Sigmoid colon (tissue), 7 donors: ENCODE measurements around the gene MUC20. TPM values are rescaled to one million over a fixed set of nuclear protein-coding genes. Genes with fewer than 3 reads are reported as not detected.
"Not testable (repeated sequence)": the region's sequence is repeated elsewhere in the genome, so short reads cannot be mapped to it uniquely, and the experiment has no call there.

Experiments used
- DNase-seq: peaks from one replicate; pipeline ENCODE4 v3.0.0-alpha.2; 2019
- H3K27ac ChIP-seq, 4 donors: fragments of 200-600 bp; sonication (generic); one replicate each; pipeline ENCODE4 v1.5.1; 2016 to 2019; ENCODE audit warnings: mild to moderate bottlenecking in 1 of 4
- H3K27me3 ChIP-seq, 3 donors: fragments of 200-600 bp; sonication (generic); one replicate each; pipeline ENCODE4 v1.5.1; 2019; ENCODE audit warnings: mild to moderate bottlenecking in 1 of 3
- H3K36me3 ChIP-seq, 4 donors: fragments of 200-600 bp; sonication (generic); one replicate each; pipeline ENCODE4 v1.5.1; 2016 to 2019
- H3K4me1 ChIP-seq, 4 donors: fragments of 200-600 bp; sonication (generic); one replicate each; pipeline ENCODE4 v1.5.1; 2017 to 2019
- H3K4me3 ChIP-seq, 4 donors: fragments of 200-600 bp; sonication (generic); one replicate each; pipeline ENCODE4 v1.5.1; 2017 to 2019; ENCODE audit warnings: mild to moderate bottlenecking in 2 of 4, moderate library complexity in 1 of 4
- H3K9me3 ChIP-seq, 4 donors: fragments of 200-600 bp in 3 of 4; sonication (generic) in 3 of 4; one replicate each; pipeline versions ENCODE4 v1.5.1 to v1.6.1; 2013 to 2019
- EP300 ChIP-seq, 4 donors: sonication (generic); formaldehyde crosslinking; IDR thresholded peaks; one replicate each; pipeline ENCODE4 v1.6.1; 2017; ENCODE audit warnings: antibody characterized with exemption in 4 of 4
- POLR2A ChIP-seq, 2 donors: fragments of 450-650 bp; IDR thresholded peaks; one replicate each; pipeline ENCODE4 v1.6.1; 2016; ENCODE audit warnings: antibody characterized with exemption in 2 of 2, mild to moderate bottlenecking in 2 of 2, moderate library complexity in 2 of 2
- POLR2AphosphoS5 ChIP-seq, 4 donors: sonication (generic); formaldehyde crosslinking; IDR thresholded peaks; one replicate each; pipeline ENCODE4 v1.6.1; 2017; ENCODE audit warnings: antibody characterized with exemption in 4 of 4
- whole genome bisulfite sequencing, 2 donors: extraction: QIAGEN DNeasy Blood & Tissue Kit; methylation state at CpG; one replicate each; pipeline ENCODE4 v1.1.7; 2013; 5-methylcytosine and 5-hydroxymethylcytosine counted together
- intact Hi-C: fragments of 100-400 bp; cut with DNase I; formaldehyde crosslinking; loops from one replicate; pipeline ENCODE4 v1.15.1; 2023
- polyA plus RNA-seq, 3 donors: library from polyadenylated mRNA; stranded (reverse); fragments of 200-250 nt; gene quantifications; one replicate each; pipeline ENCODE4 v1.2.3, GENCODE V29; 2013
- total RNA-seq, 4 donors: library from RNA; depleted of rRNA; stranded (reverse); fragments of >200 nt; gene quantifications; one replicate each; pipeline ENCODE4 v1.1.0, GENCODE V29; 2016
- TF ChIP-seq, protein P1 (sequence below), 4 experiments: fragments of 450-650 bp in 3 of 4; fragments of 200-600 bp in 1 of 4; IDR thresholded peaks; one replicate each; pipeline ENCODE4 v1.5.1; 2016 to 2019; ENCODE audit warnings: antibody characterized with exemption in 4 of 4, mild to moderate bottlenecking in 3 of 4, moderate library complexity in 2 of 4
- donor health status: healthy with polysubstance abuse.
- donor health status: Bipolar disorder and iron deficiency.
- donor health status: healthy.

The MUC20 gene
- total and polyA plus RNA-seq, 7 donors, result 2.9 to 48.7 (median 11.0) TPM

DNA sequence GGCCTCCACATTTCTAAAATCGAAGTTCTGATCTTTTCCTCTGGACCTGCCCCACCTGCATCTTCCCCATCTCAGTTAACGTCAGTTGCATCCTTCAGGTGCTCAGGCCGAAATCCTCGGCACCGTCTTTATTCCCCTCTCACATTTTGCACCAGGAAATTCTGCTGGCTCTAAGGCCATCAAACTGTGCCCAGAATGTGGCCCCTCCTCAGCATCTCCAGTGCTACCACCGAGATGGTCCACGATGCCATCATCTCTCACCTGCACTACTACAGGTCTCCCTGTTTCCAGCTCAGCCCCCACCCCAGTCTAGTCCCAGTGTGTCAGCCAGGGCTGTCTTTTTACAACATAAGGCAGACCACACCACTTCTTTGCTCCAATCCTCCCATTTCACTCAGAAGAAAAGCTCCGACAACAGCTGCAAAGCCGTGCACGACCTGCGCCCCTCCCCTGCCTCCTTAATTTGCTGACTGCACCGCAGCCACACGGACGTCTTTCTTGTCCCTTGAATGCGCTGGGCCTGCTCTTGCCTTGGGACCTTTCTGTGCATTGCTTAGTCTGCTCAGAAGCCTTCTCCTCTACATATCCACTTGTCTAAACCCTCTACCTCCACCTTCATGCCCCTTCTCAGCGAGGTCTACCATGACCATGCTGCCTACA, 14.4 kb downstream of the MUC20 start:
- no peaks in the 10 kb centered on the region for H3K27me3 ChIP-seq
- H3K4me1 ChIP-seq, result no peaks in the 10 kb centered on the region
- intact Hi-C loops, result no loop called here
- WGBS, 2 donors, result 79 to 82% methylated on average over 16 of the region's 16 CpGs
- no peak overlapping the region for H3K4me3 ChIP-seq
- no peak overlapping the region for H3K27ac ChIP-seq
- peak; percentile 28 for DNase-seq
- TF ChIP-seq POLR2A (IDR thresholded peaks at IDR 0.05) (no peak), EP300 (IDR thresholded peaks at IDR 0.05) (no peak), POLR2AphosphoS5 (IDR thresholded peaks at IDR 0.05) (no peak)
- TF ChIP-seq, protein P1, sequence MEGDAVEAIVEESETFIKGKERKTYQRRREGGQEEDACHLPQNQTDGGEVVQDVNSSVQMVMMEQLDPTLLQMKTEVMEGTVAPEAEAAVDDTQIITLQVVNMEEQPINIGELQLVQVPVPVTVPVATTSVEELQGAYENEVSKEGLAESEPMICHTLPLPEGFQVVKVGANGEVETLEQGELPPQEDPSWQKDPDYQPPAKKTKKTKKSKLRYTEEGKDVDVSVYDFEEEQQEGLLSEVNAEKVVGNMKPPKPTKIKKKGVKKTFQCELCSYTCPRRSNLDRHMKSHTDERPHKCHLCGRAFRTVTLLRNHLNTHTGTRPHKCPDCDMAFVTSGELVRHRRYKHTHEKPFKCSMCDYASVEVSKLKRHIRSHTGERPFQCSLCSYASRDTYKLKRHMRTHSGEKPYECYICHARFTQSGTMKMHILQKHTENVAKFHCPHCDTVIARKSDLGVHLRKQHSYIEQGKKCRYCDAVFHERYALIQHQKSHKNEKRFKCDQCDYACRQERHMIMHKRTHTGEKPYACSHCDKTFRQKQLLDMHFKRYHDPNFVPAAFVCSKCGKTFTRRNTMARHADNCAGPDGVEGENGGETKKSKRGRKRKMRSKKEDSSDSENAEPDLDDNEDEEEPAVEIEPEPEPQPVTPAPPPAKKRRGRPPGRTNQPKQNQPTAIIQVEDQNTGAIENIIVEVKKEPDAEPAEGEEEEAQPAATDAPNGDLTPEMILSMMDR (IDR thresholded peaks at IDR 0.05), result no peak
- H3K9me3 ChIP-seq, result no peaks in the 10 kb centered on the region
- peaks cover 0 to 17% (median 0%) of the 10 kb centered on the region in 4 donors for H3K36me3 ChIP-seq

DNA sequence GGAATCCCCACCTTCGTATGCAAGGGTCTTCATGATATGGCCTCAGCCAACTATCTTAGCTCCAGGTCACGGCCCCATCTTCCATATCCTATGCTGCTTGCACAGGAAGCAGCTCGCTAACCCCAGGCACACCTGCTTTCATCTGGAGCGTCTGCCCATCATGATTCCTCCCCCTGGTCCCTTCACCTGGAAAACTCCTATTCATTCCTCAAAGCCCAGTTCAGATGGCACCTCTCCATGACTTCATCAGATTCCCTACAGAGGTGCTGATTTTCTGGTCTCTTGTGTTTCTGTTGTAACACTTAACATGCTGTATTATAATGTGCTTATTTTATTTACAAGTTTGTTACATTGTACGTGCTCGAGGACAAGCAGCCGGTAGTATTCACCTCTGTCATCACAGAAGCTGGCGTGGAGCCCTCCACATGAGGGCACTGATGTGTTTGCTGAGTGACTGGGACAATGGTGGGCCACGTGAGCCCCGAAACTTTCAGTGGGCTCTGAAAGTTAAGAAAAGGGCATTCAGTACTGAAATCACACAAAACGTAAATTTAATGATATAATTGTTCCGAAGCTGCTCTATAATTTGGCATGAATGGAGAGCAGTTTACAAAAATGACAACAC, 16.2 kb downstream of the MUC20 start:
- Histone ChIP-seq H3K4me1 (no peaks in the 10 kb centered on the region), H3K36me3 (peaks cover 0 to 17% (median 0%) of the 10 kb centered on the region in 4 donors), H3K4me3 (no peak overlapping the region), H3K9me3 (no peaks in the 10 kb centered on the region), H3K27me3 (no peaks in the 10 kb centered on the region), H3K27ac (no peak overlapping the region)
- TF ChIP-seq, protein P1 (IDR thresholded peaks at IDR 0.05), result no peak
- TF ChIP-seq EP300 (IDR thresholded peaks at IDR 0.05) (no peak), POLR2A (IDR thresholded peaks at IDR 0.05) (no peak), POLR2AphosphoS5 (IDR thresholded peaks at IDR 0.05) (no peak)
- DNase-seq, result peak; percentile 33
- 86 to 94% methylated on average over 12 of the region's 12 CpGs for WGBS, 2 donors
- intact Hi-C loops, result no loop called here

DNA sequence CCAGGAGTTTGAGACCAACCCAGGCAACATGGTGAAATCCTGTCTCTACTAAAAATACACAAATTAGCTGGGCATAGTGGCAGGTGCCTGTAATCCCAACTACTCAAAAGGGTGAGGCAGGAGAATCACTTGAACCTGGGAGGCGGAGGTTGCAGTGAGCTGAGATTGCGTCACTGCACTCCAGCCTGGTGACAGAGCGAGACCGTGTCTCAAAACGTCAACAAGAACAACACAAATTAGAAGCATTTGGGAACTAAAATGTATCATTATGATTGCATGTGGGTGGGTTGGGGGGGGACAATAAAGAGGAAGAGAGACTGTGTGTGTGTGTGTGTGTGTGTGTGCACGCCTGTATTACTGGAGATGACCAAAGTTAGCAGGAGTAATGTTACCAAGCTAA, 17.0 kb downstream of the MUC20 start:
- H3K4me3 ChIP-seq, H3K27me3 ChIP-seq, intact Hi-C loops, H3K4me1 ChIP-seq, H3K27ac ChIP-seq, H3K9me3 ChIP-seq: not testable (repeated sequence)
- DNase-seq, result peak; percentile 10
- WGBS, 2 donors, result 86 to 90% methylated on average over 6 of the region's 6 CpGs
- peaks cover 0 to 16% (median 0%) of the 10 kb centered on the region in 4 donors for H3K36me3 ChIP-seq

DNA sequence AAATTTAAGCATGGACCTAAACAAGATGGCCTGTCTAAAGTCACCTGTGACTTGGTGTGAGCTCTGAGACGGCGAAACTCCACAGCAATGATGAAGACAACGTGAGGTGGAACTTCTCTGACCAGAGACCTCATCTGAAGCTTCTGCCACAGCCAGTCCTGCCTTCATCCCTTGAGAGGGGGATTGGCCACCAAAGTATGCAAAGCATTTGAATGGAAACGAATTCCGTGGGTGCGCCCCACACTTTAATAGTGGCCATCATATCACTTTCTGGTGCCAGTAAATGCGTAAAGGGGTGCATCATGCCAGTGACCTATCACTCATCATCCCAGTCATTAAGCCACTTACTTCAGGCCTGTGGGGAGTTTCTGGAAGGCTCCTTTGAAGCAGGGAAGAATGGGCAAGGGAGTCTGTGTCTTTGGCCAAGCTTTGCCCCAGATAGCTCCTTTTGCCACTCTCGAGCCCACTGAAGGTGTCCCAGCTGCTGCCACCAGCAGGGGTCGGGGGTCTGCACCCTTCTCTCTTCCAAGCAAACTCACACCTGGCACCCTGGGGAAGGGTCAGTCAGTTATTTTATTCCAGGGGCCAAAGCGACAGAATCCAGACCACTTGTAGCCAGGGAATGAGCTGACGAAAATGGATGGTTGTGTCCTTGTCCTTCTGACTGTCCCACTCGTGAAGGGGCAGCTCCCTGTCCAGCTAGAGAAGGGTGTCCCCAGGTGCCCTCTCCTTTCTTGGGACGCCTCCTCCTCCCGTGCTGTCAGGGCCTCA, 17.7 kb downstream of the MUC20 start:
- 90 to 91% methylated on average over 14 of the region's 14 CpGs for WGBS, 2 donors
- TF ChIP-seq EP300 (IDR thresholded peaks at IDR 0.05) (no peak), POLR2AphosphoS5 (IDR thresholded peaks at IDR 0.05) (no peak), POLR2A (IDR thresholded peaks at IDR 0.05) (no peak)
- TF ChIP-seq, protein P1 (IDR thresholded peaks at IDR 0.05), result no peak
- Histone ChIP-seq H3K36me3 (peaks cover 0 to 9% (median 0%) of the 10 kb centered on the region in 4 donors), H3K9me3 (no peaks in the 10 kb centered on the region), H3K27me3 (no peaks in the 10 kb centered on the region), H3K4me1 (no peaks in the 10 kb centered on the region), H3K4me3 (no peak overlapping the region), H3K27ac (no peak overlapping the region)
- intact Hi-C loops, result no loop called here
- peak; percentile 25 for DNase-seq

- Histone ChIP-seq H3K27me3 (no peaks in the 10 kb centered on the region), H3K27ac (no peak overlapping the region), H3K4me3 (no peak overlapping the region), H3K36me3 (peaks cover 0 to 9% (median 0%) of the 10 kb centered on the region in 4 donors), H3K4me1 (no peaks in the 10 kb centered on the region), H3K9me3 (no peaks in the 10 kb centered on the region)
- intact Hi-C loops, result no loop called here
- whole genome bisulfite sequencing, 2 donors, result 83 to 85% methylated on average over 13 of the region's 13 CpGs
- TF ChIP-seq EP300 (IDR thresholded peaks at IDR 0.05), result no peak
- TF ChIP-seq POLR2A (IDR thresholded peaks at IDR 0.05), result no peak
- no peak for TF ChIP-seq POLR2AphosphoS5 (IDR thresholded peaks at IDR 0.05)
- TF ChIP-seq, protein P1 (IDR thresholded peaks at IDR 0.05), result no peak
- peak; percentile 44 for DNase-seq
Observed at GRCh38 chr3:195739561-195740111, 18.9 kb downstream of the MUC20 start.
